HepG2 (cell line): ENCODE measurements around the gene CHST2. TPM values are rescaled to one million over a fixed set of nuclear protein-coding genes. Genes with fewer than 3 reads are reported as not detected.

Experiments
- ATAC-seq: fragments of 200-7000 bp; cut with Tn5 transposase; 3 replicates; pipeline ENCODE4 v1.9.1; 2020; ENCODE audit warnings: mild to moderate bottlenecking, moderate library complexity
- Bru-seq: library from RNA; stranded (reverse); fragments of 400-500 nt; gene quantifications from one replicate; lab custom pipeline; 2021; lab: Mats Ljungman, UMichigan
- BruChase-seq, 2 experiments: library from RNA; stranded (reverse); fragments of 400-500 nt; gene quantifications; one replicate each; lab custom pipeline; 2021; lab: Mats Ljungman, UMichigan
- BruUV-seq: library from RNA; stranded (reverse); fragments of 400-500 nt; replicated peaks from 2 replicates; lab custom pipeline; 2021; lab: Mats Ljungman, UMichigan
- CTCF ChIA-PET: fragments of 300-600 bp; formaldehyde crosslinking; extraction: SDS; loops from one replicate; lab custom pipeline; 2021; ENCODE audit warnings: low total read pairs, inconsistent platforms, low intra/inter-chr PET ratio; lab: Yijun Ruan, JAX
- POLR2A ChIA-PET: fragments of 350-600 bp; sonication (Branson Sonifier 250); formaldehyde crosslinking; loops from one replicate; lab custom pipeline; 2020; ENCODE audit warnings: antibody characterized with exemption, inconsistent platforms; lab: Yijun Ruan, JAX
- DNase-seq: peaks from one replicate; pipeline ENCODE4 v3.0.0-alpha.2; 2015; ENCODE audit warnings: low spot score
- FAIRE-seq: peaks from 3 replicates; lab custom pipeline; 2011; peaks lifted over from hg19 to GRCh38; lab: Jason Lieb, UNC
- H2AFZ ChIP-seq: one replicate; pipeline ENCODE4 v1.6.1; 2011; ENCODE audit warnings: low read length, inconsistent platforms
- H3K27ac ChIP-seq: fragments of 300-600 bp; 3 replicates; pipeline ENCODE4 v1.8.0; 2011; ENCODE audit warnings: mixed run types, mild to moderate bottlenecking, mixed read lengths, low read length, inconsistent platforms; ENCODE audit not compliant: insufficient read depth; ENCODE audit errors: extremely low read length
- H3K27me3 ChIP-seq, 2 experiments: fragments of 200-600 bp in 1 of 2; 2 replicates in 1 of 2; 3 replicates in 1 of 2; pipeline versions ENCODE4 v1.6.0 to v1.8.0; 2011; ENCODE audit warnings: low read length in 2 of 2, mild to moderate bottlenecking in 2 of 2, moderate library complexity in 2 of 2, inconsistent platforms in 1 of 2; ENCODE audit not compliant: insufficient read depth in 2 of 2, control insufficient read depth in 1 of 2
- H3K36me3 ChIP-seq, 2 experiments: fragments of 200-600 bp in 1 of 2; replicated peaks in 1 of 2; 2 replicates in 1 of 2; 3 replicates in 1 of 2; pipeline versions ENCODE4 v1.5.1 to v1.8.0; 2011; ENCODE audit warnings: low read length in 2 of 2, inconsistent platforms in 1 of 2; ENCODE audit not compliant: insufficient read depth in 2 of 2, control insufficient read depth in 1 of 2
- H3K4me1 ChIP-seq: 2 replicates; pipeline ENCODE4 v1.5.1; 2012; ENCODE audit warnings: low read length, inconsistent platforms; ENCODE audit not compliant: insufficient read depth
- H3K4me2 ChIP-seq: 2 replicates; pipeline ENCODE4 v1.6.0; 2011; ENCODE audit warnings: low read depth, low read length, inconsistent platforms
- H3K4me3 ChIP-seq, 3 experiments: fragments of 200-600 bp in 1 of 3; sonication (generic), shearing (Covaris generic) in 1 of 3; replicated peaks in 1 of 3; 2 replicates each; pipeline ENCODE4 v1.5.1; 2011 to 2016; ENCODE audit warnings: low read length in 3 of 3, inconsistent platforms in 2 of 3, low read depth in 2 of 3, mild to moderate bottlenecking in 2 of 3, control low read depth in 1 of 3, mixed read lengths in 1 of 3; ENCODE audit not compliant: insufficient read depth in 1 of 3
- H3K79me2 ChIP-seq: one replicate; pipeline ENCODE4 v1.6.1; 2011; ENCODE audit warnings: low read length, inconsistent platforms; ENCODE audit not compliant: insufficient read depth
- H3K9ac ChIP-seq: 2 replicates; pipeline ENCODE4 v1.6.0; 2011; ENCODE audit warnings: mild to moderate bottlenecking, low read depth, low read length, inconsistent platforms; ENCODE audit not compliant: insufficient read depth
- H3K9me3 ChIP-seq: 2 replicates; pipeline ENCODE4 v1.5.1; 2012; ENCODE audit warnings: mild to moderate bottlenecking, low read length
- H4K20me1 ChIP-seq: 2 replicates; pipeline ENCODE4 v1.6.0; 2011; ENCODE audit warnings: inconsistent platforms, mild to moderate bottlenecking, low read length, moderate library complexity; ENCODE audit not compliant: insufficient read depth
- EZH2 ChIP-seq: conservative IDR thresholded peaks from 2 replicates; pipeline ENCODE4 v1.6.1; 2012; ENCODE audit warnings: mild to moderate bottlenecking, low read depth, low read length, moderate library complexity
- HNRNPUL1 ChIP-seq: fragments of 200-400 bp; formaldehyde crosslinking; IDR thresholded peaks from 2 replicates; pipeline ENCODE4 v1.6.1; 2017; ENCODE audit warnings: low read depth, mild to moderate bottlenecking, low read length, moderate library complexity
- MTF2 ChIP-seq: sonication (generic); formaldehyde crosslinking; IDR thresholded peaks from 2 replicates; pipeline ENCODE4 v1.5.0; 2020; ENCODE audit warnings: missing genetic modification reagents, borderline replicate concordance
- MXD4 ChIP-seq: IDR thresholded peaks from 2 replicates; pipeline ENCODE4 v1.6.1; 2016; ENCODE audit warnings: mild to moderate bottlenecking, missing biosample characterization, missing genetic modification reagents
- NONO ChIP-seq, 2 experiments: fragments of 450-650 bp in 1 of 2; sonication (generic) in 1 of 2; formaldehyde crosslinking in 1 of 2; IDR thresholded peaks in 1 of 2; conservative IDR thresholded peaks in 1 of 2; 2 replicates each; pipeline versions ENCODE4 v1.6.1 to v1.8.0; 2017 to 2022; ENCODE audit warnings: mild to moderate bottlenecking in 1 of 2, missing genetic modification reagents in 1 of 2, moderate library complexity in 1 of 2
- SNAI1 ChIP-seq: sonication (generic); formaldehyde crosslinking; IDR thresholded peaks from 2 replicates; pipeline ENCODE4 v1.5.0; 2020; ENCODE audit warnings: mild to moderate bottlenecking, missing genetic modification reagents, borderline replicate concordance
- ZBTB42 ChIP-seq: sonication (generic); formaldehyde crosslinking; IDR thresholded peaks from 2 replicates; pipeline ENCODE4 v1.5.0; 2020; ENCODE audit warnings: mild to moderate bottlenecking, missing genetic modification reagents
- ZFP1 ChIP-seq: IDR thresholded peaks from 2 replicates; pipeline ENCODE4 v1.6.1; 2016
- ZNF234 ChIP-seq: sonication (generic); formaldehyde crosslinking; conservative IDR thresholded peaks from 2 replicates; pipeline ENCODE4 v1.5.1; 2020; ENCODE audit warnings: mild to moderate bottlenecking, missing genetic modification reagents
- ZNF235 ChIP-seq: sonication (generic); formaldehyde crosslinking; IDR thresholded peaks from 2 replicates; pipeline ENCODE4 v1.8.1; 2023; ENCODE audit warnings: mild to moderate bottlenecking, missing genetic modification reagents, borderline replicate concordance
- ZNF382 ChIP-seq: sonication (generic); formaldehyde crosslinking; IDR thresholded peaks from 2 replicates; pipeline ENCODE4 v1.5.0; 2020; ENCODE audit warnings: missing genetic modification reagents, mild to moderate bottlenecking, borderline replicate concordance
- ZNF460 ChIP-seq: sonication (generic); formaldehyde crosslinking; IDR thresholded peaks from 2 replicates; pipeline ENCODE4 v1.5.1; 2020; ENCODE audit warnings: missing genetic modification reagents, mild to moderate bottlenecking, borderline replicate concordance
- ZNF564 ChIP-seq: sonication (generic); formaldehyde crosslinking; IDR thresholded peaks from 2 replicates; pipeline ENCODE4 v1.8.1; 2023; ENCODE audit warnings: mild to moderate bottlenecking, missing genetic modification reagents
- WGBS: methylation state at CpG from one replicate; pipeline ENCODE4 v1.1.6; 2017; ENCODE audit warnings: low lambda C conversion rate; 5-methylcytosine and 5-hydroxymethylcytosine counted together
- in situ Hi-C: cut with HindIII; loops from 2 replicates; pipeline ENCODE4 v1.10.0; 2017; ENCODE audit warnings: low pct_unique_long_range_greater_than_20kb; ENCODE audit not compliant: extremely low pct_ligation_motif_present
- intact Hi-C: fragments of 100-400 bp; cut with micrococcal nuclease; formaldehyde crosslinking; loops from one replicate; pipeline ENCODE4 v1.10.0; 2022; ENCODE audit not compliant: unreplicated experiment
- long read RNA-seq, 2 experiments: library from RNA in 1 of 2; library from polyadenylated mRNA in 1 of 2; stranded (forward) in 1 of 2; unstranded in 1 of 2; transcript quantifications; one replicate each; pipeline ENCODE4 v2.0.0, GENCODE V29; 2019 to 2022
- polyA minus RNA-seq, 3 experiments: library from RNA; depleted of rRNA, polyadenylated mRNA; stranded (reverse); fragments of >200 nt; gene quantifications; 2 replicates each; pipeline ENCODE4 v1.2.3, GENCODE V29; 2011; ENCODE audit warnings: low replicate concordance in 1 of 3
- polyA plus RNA-seq, 8 experiments: library from polyadenylated mRNA; depleted of rRNA in 3 of 8; stranded (reverse) in 7 of 8; unstranded in 1 of 8; fragments of >200 nt; fragmentation: Illumina TruSeq in 4 of 8; extraction: Trizol in 4 of 8; gene quantifications; 2 replicates each; pipeline versions ENCODE4 v1.2.1 to v1.2.3, GENCODE V29; 2011 to 2016; ENCODE audit warnings: low read depth in 4 of 8, missing spikeins in 1 of 8, mixed read lengths in 1 of 8; ENCODE audit not compliant: insufficient read depth in 1 of 8
- total RNA-seq, 5 experiments: library from RNA; depleted of rRNA; stranded (reverse); fragments of >200 nt; fragmentation: Illumina TruSeq; extraction: Trizol; gene quantifications; 2 replicates each; pipeline ENCODE4 v1.2.3, GENCODE V29; 2016; ENCODE audit warnings: low read depth in 1 of 5
- TF ChIP-seq, protein P1 (sequence below): sonication (generic); formaldehyde crosslinking; IDR thresholded peaks from 2 replicates; pipeline ENCODE4 v1.5.0; 2020; ENCODE audit warnings: mild to moderate bottlenecking, missing genetic modification reagents

CHST2 gene, protein sequence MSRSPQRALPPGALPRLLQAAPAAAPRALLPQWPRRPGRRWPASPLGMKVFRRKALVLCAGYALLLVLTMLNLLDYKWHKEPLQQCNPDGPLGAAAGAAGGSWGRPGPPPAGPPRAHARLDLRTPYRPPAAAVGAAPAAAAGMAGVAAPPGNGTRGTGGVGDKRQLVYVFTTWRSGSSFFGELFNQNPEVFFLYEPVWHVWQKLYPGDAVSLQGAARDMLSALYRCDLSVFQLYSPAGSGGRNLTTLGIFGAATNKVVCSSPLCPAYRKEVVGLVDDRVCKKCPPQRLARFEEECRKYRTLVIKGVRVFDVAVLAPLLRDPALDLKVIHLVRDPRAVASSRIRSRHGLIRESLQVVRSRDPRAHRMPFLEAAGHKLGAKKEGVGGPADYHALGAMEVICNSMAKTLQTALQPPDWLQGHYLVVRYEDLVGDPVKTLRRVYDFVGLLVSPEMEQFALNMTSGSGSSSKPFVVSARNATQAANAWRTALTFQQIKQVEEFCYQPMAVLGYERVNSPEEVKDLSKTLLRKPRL
- total RNA-seq (2016; rRNA removed; fragmentation: Illumina TruSeq; extraction: Trizol) (not detected in 2 replicates), polyA plus RNA-seq (2011; rRNA removed) (not detected in 2 replicates), polyA minus RNA-seq (2011; rRNA and poly(A)+ RNA removed; ENCODE audit: low replicate concordance) (0.05 TPM in 1 of 2 replicates, not detected in the other), Bru-seq, nascent RNA (not detected), BruChase-seq, experiment 1, labeled RNA remaining after a 6-hour chase (percentile 14 among the genes with signal in this experiment), BruChase-seq, experiment 2, labeled RNA remaining after a 2-hour chase (not detected)
- total RNA-seq (2016; cell fraction: cytosol; rRNA removed; fragmentation: Illumina TruSeq; extraction: Trizol; ENCODE audit: low read depth) = not detected in 2 replicates
- total RNA-seq (2016; cell fraction: insoluble cytoplasmic fraction; rRNA removed; fragmentation: Illumina TruSeq; extraction: Trizol) = not detected in 2 replicates
- total RNA-seq (2016; cell fraction: membrane; rRNA removed; fragmentation: Illumina TruSeq; extraction: Trizol) = not detected in 2 replicates
- not detected in 2 replicates for total RNA-seq (2016; cell fraction: nucleus; rRNA removed; fragmentation: Illumina TruSeq; extraction: Trizol)
- polyA plus RNA-seq (2011; cell fraction: cytosol; rRNA removed) = not detected in 2 replicates
- not detected in 2 replicates for polyA plus RNA-seq (2011; cell fraction: nucleus; rRNA removed)
- polyA plus RNA-seq (2012) = not detected in 2 replicates
- polyA plus RNA-seq (2016; cell fraction: cytosol; fragmentation: Illumina TruSeq; extraction: Trizol; ENCODE audit: low read depth) = not detected in 2 replicates
- not detected in 2 replicates for polyA plus RNA-seq (2016; cell fraction: insoluble cytoplasmic fraction; fragmentation: Illumina TruSeq; extraction: Trizol; ENCODE audit: low read depth)
- polyA plus RNA-seq (2016; cell fraction: membrane; fragmentation: Illumina TruSeq; extraction: Trizol; ENCODE audit: low read depth) = not detected in 2 replicates
- not detected in 2 replicates for polyA plus RNA-seq (2016; cell fraction: nucleus; fragmentation: Illumina TruSeq; extraction: Trizol; ENCODE audit: insufficient read depth, low read depth)
- polyA minus RNA-seq (2011; cell fraction: cytosol; rRNA and poly(A)+ RNA removed) = not detected in 2 replicates
- not detected in 2 replicates for polyA minus RNA-seq (2011; cell fraction: nucleus; rRNA and poly(A)+ RNA removed)
- long read RNA-seq, experiment 1 = 0 reads
- long read RNA-seq, experiment 2 = 0 reads

DNA sequence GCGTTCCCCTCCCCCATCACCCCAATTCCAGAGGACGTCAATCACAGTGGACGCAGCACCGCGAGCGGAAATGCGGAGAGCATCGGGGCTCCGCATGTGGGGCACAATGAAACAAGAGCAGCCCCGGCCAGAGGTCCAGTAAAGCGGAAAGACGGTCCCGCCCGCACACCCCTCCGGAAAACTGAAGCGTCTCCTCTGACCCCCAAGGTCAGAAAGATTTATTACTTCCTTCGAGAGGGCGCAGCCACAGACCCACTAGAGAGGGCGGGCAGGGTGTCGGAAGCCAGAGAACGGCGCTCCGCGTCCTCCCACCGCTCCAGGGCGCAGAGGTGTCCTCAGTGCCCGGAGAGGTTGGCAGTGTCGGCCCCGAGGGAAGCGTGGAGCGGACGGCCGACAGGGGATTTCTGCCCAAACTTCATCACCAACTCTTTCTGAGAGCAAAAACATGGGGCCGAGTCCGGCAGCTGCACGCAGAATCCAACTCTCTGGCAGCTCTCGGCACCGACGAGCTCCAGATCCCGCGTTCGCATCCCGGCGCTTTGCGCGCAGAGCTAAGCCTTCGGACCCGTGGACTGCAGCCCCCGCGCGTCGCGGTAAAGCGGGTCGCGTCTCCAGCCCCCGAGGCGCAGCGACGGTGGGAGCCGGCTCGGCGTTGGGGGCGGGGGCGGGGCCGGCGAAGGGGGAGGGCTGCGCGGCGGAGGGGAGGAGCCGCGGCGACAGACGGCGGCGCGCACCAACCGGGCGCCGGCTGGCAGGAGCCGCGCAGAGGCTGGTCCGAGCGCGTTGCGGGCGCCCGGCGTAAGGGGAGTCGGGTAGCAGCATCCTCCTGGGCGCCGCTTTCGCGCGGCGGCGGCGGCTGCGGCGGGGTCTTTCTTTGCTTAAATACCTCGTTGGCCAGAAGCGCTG lies at the start of gene CHST2:
TSS of gene CHST2 (plus strand) at position 763 of the 906 bp plus-strand sequence. CDS start 1,046 bp downstream, outside the sequence.
- no peaks in the 10 kb centered on the region for H3K9me3 ChIP-seq
- no peaks in the 10 kb centered on the region for H4K20me1 ChIP-seq
- H3K79me2 ChIP-seq = no peaks in the 10 kb centered on the region
- in situ Hi-C loops = no loop called here
- CTCF ChIA-PET = no interaction called here
- H3K4me3 ChIP-seq = peak within 1 kb of the TSS in 1 of 3 experiments; percentile 23; a peak in 1 of 6 replicates
- peaks cover 0 to 29% of the 10 kb centered on the region in 2 experiments; a peak in 4 of 5 replicates for H3K27me3 ChIP-seq
- H3K36me3 ChIP-seq = no peaks in the 10 kb centered on the region
- BruUV-seq = no TSS peak
- no peak within 1 kb of the TSS for H3K27ac ChIP-seq
- H3K4me2 ChIP-seq = peak within 1 kb of the TSS; percentile 27; the same call in 1 of the 2 replicates
- FAIRE-seq (no peak), ATAC-seq (peak; percentile 41), DNase-seq (no peak)
- intact Hi-C loops = no loop called here
- no peaks in the 10 kb centered on the region for H3K4me1 ChIP-seq
- POLR2A ChIA-PET = no interaction called here
- H2AFZ ChIP-seq = no peak within 1 kb of the TSS
- 57% methylated on average over 40 of the region's 102 CpGs for WGBS
- H3K9ac ChIP-seq = no peak within 1 kb of the TSS
- TF ChIP-seq ZNF460 (no peak), MTF2 (CRISPR knock-in tag) (0 out of 2 replicates have a peak, but pooled peaks have one; percentile 34), ZNF382 (CRISPR knock-in tag) (no peak), NONO (IDR thresholded peaks at IDR 0.05) (no peak), NONO (CRISPR knock-in tag; conservative IDR thresholded peaks at IDR 0.05) (no peak), ZFP1 (CRISPR knock-in tag) (no peak), ZNF234 (no peak), SNAI1 (no peak), ZBTB42 (CRISPR knock-in tag) (no peak), MXD4 (CRISPR knock-in tag) (no peak), HNRNPUL1 (no peak), ZNF564 (CRISPR knock-in tag) (no peak), ZNF235 (CRISPR knock-in tag) (no peak), EZH2 (0 out of 2 replicates have a peak, but pooled peaks have one; percentile 6)
- TF ChIP-seq, protein P1, sequence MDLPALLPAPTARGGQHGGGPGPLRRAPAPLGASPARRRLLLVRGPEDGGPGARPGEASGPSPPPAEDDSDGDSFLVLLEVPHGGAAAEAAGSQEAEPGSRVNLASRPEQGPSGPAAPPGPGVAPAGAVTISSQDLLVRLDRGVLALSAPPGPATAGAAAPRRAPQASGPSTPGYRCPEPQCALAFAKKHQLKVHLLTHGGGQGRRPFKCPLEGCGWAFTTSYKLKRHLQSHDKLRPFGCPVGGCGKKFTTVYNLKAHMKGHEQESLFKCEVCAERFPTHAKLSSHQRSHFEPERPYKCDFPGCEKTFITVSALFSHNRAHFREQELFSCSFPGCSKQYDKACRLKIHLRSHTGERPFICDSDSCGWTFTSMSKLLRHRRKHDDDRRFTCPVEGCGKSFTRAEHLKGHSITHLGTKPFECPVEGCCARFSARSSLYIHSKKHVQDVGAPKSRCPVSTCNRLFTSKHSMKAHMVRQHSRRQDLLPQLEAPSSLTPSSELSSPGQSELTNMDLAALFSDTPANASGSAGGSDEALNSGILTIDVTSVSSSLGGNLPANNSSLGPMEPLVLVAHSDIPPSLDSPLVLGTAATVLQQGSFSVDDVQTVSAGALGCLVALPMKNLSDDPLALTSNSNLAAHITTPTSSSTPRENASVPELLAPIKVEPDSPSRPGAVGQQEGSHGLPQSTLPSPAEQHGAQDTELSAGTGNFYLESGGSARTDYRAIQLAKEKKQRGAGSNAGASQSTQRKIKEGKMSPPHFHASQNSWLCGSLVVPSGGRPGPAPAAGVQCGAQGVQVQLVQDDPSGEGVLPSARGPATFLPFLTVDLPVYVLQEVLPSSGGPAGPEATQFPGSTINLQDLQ (CRISPR knock-in tag) = no peak
